GM21723 (cell line): ENCODE results near the gene PDXDC1.
"Not testable (repeated sequence)": the region's sequence is repeated elsewhere in the genome, so short reads cannot be mapped to it uniquely, and the experiment has no call there.

Experiments
- ATAC-seq: cut with Tn5 transposase; IDR thresholded peaks from one replicate; pipeline ENCODE4 v1.9.1; 2021; ENCODE audit warnings: mild to moderate bottlenecking, moderate library complexity; ENCODE audit not compliant: unreplicated experiment

The PDXDC1 gene

GRCh38 chr16:15154650-15155562, 180.1 kb downstream of the PDXDC1 start:
- ATAC-seq: peak; percentile 68

- ATAC-seq: not testable (repeated sequence)
Measured at GRCh38 chr16:15157644-15158043, 182.8 kb downstream of the PDXDC1 start.

- ATAC-seq: not testable (repeated sequence)
Measured at GRCh38 chr16:15159671-15160070, 184.8 kb downstream of the PDXDC1 start.

GRCh38 chr16:15160571-15160970, 185.7 kb downstream of the PDXDC1 start:
- ATAC-seq: not testable (repeated sequence)

- not testable (repeated sequence) for ATAC-seq
Measured at GRCh38 chr16:15163055-15163454, 188.2 kb downstream of the PDXDC1 start.

- not testable (repeated sequence) for ATAC-seq
Measured at GRCh38 chr16:15166177-15166576, 191.4 kb downstream of the PDXDC1 start.

- not testable (repeated sequence) for ATAC-seq
Measured at GRCh38 chr16:15168303-15168702, 193.5 kb downstream of the PDXDC1 start.

GRCh38 chr16:15168953-15169652, 194.3 kb downstream of the PDXDC1 start:
- not testable (repeated sequence) for ATAC-seq

GRCh38 chr16:15179909-15180308, 205.1 kb downstream of the PDXDC1 start:
- not testable (repeated sequence) for ATAC-seq

GRCh38 chr16:15180946-15181345, 206.1 kb downstream of the PDXDC1 start:
- ATAC-seq: not testable (repeated sequence)

GRCh38 chr16:15184000-15184399, 209.2 kb downstream of the PDXDC1 start:
- ATAC-seq: not testable (repeated sequence)
